Esophagus (tissue), 2 donors: ENCODE results near the gene RAB3GAP2. TPM values are rescaled to one million over a fixed set of nuclear protein-coding genes. Genes with fewer than 3 reads are reported as not detected.
"Not testable (repeated sequence)": the region's sequence is repeated elsewhere in the genome, so short reads cannot be mapped to it uniquely, and the experiment has no call there.

ENCODE experiments used
- H3K27ac ChIP-seq, 2 donors: one replicate each; pipeline ENCODE4 v1.5.1; 2013; ENCODE audit warnings: low read depth in 2 of 2, mild to moderate bottlenecking in 2 of 2, inconsistent platforms in 1 of 2, low read length in 1 of 2, moderate library complexity in 1 of 2
- H3K27me3 ChIP-seq, 2 donors: one replicate each; pipeline ENCODE4 v1.6.1; 2013; ENCODE audit warnings: low read length in 2 of 2, control low read depth in 1 of 2, mild to moderate bottlenecking in 1 of 2; ENCODE audit not compliant: insufficient read depth in 2 of 2, control insufficient read depth in 1 of 2
- H3K36me3 ChIP-seq, 2 donors: one replicate each; pipeline ENCODE4 v1.6.1; 2013; ENCODE audit warnings: low read length in 1 of 2; ENCODE audit not compliant: control insufficient read depth in 2 of 2, insufficient read depth in 2 of 2
- H3K4me1 ChIP-seq, 2 donors: one replicate each; pipeline ENCODE4 v1.6.1; 2013; ENCODE audit warnings: low read length in 1 of 2; ENCODE audit not compliant: control insufficient read depth in 2 of 2, insufficient read depth in 2 of 2
- H3K4me3 ChIP-seq, 2 donors: one replicate each; pipeline ENCODE4 v1.5.1; 2013; ENCODE audit warnings: low read length in 2 of 2, mild to moderate bottlenecking in 2 of 2, low read depth in 1 of 2, moderate library complexity in 1 of 2
- H3K9me3 ChIP-seq, 2 donors: one replicate each; pipeline ENCODE4 v1.6.1; 2013; ENCODE audit warnings: mild to moderate bottlenecking in 2 of 2, low read depth in 1 of 2, low read length in 1 of 2, moderate library complexity in 1 of 2; ENCODE audit not compliant: control insufficient read depth in 2 of 2, insufficient read depth in 1 of 2
- WGBS, 2 donors: extraction: QIAGEN DNeasy Blood & Tissue Kit; methylation state at CpG; one replicate each; pipeline ENCODE4 v1.1.7; 2013; 5-methylcytosine and 5-hydroxymethylcytosine counted together
- polyA plus RNA-seq, 2 donors: library from polyadenylated mRNA; stranded (reverse); fragments of 200-250 nt; gene quantifications; one replicate each; pipeline ENCODE4 v1.2.3, GENCODE V29; 2013
- donor health status: healthy with polysubstance abuse.
- donor health status: Bipolar disorder and iron deficiency.

Gene RAB3GAP2
- polyA plus RNA-seq, 2 donors: 5.7 to 6.1 TPM

DNA sequence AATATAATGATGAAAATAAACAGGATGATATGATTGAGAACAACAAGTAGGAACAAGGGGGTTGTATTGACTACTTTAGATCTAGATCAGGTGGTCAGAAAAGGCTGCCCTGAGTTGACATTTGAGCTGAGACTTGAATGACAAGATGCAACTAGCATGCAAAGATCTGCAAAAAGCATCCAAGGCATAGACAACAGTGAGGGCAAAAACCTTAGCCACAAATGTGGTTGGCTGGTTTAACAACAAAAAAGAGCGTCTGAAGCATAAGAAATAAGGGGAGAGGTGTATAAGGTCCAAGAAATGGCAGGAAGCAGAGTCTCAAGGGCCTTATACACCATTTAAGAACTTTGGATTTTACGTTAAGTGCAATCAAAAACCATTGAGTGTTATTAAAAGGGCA is 3.2 kb downstream of the RAB3GAP2 start:
- Histone ChIP-seq H3K36me3 (peaks cover 0 to 2% of the 10 kb centered on the region in 2 donors), H3K27me3 (no peaks in the 10 kb centered on the region), H3K27ac (no peak overlapping the region), H3K4me3 (no peak overlapping the region), H3K4me1 (no peaks in the 10 kb centered on the region), H3K9me3 (no peaks in the 10 kb centered on the region)
- WGBS, 2 donors: 90 to 94% methylated on average over 2 of the region's 2 CpGs

GRCh38 chr1:220267630-220268029 is 4.6 kb downstream of the RAB3GAP2 start:
- no peaks in the 10 kb centered on the region for H3K4me1 ChIP-seq
- H3K27ac ChIP-seq: no peak overlapping the region
- no peak overlapping the region for H3K4me3 ChIP-seq
- no peaks in the 10 kb centered on the region for H3K9me3 ChIP-seq
- H3K27me3 ChIP-seq: no peaks in the 10 kb centered on the region
- peaks cover 0 to 2% of the 10 kb centered on the region in 2 donors for H3K36me3 ChIP-seq
- 95% methylated on average over 4 of the region's 4 CpGs for WGBS, 2 donors

DNA sequence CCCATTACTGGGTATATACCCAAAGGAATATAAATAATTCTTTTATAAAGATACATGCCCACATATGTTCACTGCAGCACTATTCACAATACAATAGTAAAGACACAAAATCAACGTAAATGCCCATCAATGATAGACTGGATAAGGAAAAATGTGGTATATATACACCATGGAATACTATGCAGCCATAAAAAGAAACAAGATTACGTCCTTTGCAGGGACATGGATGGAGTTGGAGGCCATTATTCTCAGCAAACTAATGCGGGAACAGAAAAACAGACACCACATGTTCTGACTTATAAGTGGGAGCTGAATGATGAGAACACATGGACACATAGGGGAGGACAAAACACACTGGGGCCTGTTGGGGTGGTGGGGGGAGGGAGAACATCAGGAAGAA is 12.0 kb downstream of the RAB3GAP2 start:
- 98 to 99% methylated on average over 3 of the region's 3 CpGs for WGBS, 2 donors
- not testable (repeated sequence) for H3K9me3 ChIP-seq, H3K27ac ChIP-seq, H3K36me3 ChIP-seq, H3K4me3 ChIP-seq, H3K27me3 ChIP-seq, H3K4me1 ChIP-seq

DNA sequence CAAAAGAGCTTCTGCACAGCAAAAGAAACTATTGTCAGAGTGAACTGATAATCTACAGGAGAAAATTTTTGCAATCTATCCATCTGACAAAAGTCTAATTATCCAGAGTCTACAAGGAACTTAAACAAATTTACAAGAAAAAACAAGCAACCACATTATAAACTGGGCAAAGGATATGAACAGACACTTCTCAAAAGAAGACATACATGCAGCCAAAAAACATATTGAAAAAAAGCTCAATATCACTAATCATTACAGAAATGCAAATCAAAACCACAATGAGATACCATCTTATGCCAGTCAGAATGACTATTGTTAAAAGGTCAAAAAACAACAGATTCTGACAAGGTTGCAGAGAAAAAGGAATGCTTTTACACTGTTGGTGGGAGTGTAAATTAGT is 12.5 kb downstream of the RAB3GAP2 start:
- H3K9me3 ChIP-seq, H3K4me3 ChIP-seq, H3K36me3 ChIP-seq, H3K27ac ChIP-seq, H3K27me3 ChIP-seq, H3K4me1 ChIP-seq: not testable (repeated sequence)

GRCh38 chr1:220256194-220256593 is 16.1 kb downstream of the RAB3GAP2 start:
- not testable (repeated sequence) for H3K27me3 ChIP-seq, H3K4me3 ChIP-seq, H3K4me1 ChIP-seq, H3K9me3 ChIP-seq, H3K27ac ChIP-seq
- H3K36me3 ChIP-seq: peaks cover 0 to 11% of the 10 kb centered on the region in 2 donors
- 88 to 90% methylated on average over 3 of the region's 3 CpGs for WGBS, 2 donors

GRCh38 chr1:220255204-220255603 is 17.0 kb downstream of the RAB3GAP2 start:
- Histone ChIP-seq H3K4me3 (no peak overlapping the region), H3K9me3 (no peaks in the 10 kb centered on the region), H3K27me3 (no peaks in the 10 kb centered on the region), H3K4me1 (no peaks in the 10 kb centered on the region), H3K27ac (no peak overlapping the region), H3K36me3 (peaks cover 0 to 11% of the 10 kb centered on the region in 2 donors)
- WGBS, 2 donors: 87 to 90% methylated on average over 1 of the region's 1 CpG

DNA sequence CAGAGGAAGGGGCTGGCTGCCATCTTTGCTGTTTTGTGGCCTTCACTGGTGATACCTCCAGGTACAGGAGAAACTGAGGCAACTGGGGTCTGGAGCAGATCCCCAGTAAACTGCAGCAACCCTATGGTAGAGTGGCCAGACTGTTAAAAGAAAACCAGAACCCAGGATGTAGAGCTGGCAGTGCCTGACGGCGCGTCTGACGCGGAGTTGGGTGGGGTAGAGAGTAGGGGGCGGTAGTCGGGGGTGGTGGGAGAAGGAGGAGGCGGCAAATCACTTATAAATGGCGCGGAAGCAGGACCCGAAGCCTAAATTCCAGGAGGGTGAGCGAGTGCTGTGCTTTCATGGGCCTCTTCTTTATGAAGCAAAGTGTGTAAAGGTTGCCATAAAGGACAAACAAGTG is 19.0 kb downstream of the RAB3GAP2 start:
- H3K27ac ChIP-seq, H3K9me3 ChIP-seq, H3K4me1 ChIP-seq, H3K27me3 ChIP-seq, H3K4me3 ChIP-seq: not testable (repeated sequence)
- WGBS, 2 donors: 98 to 99% methylated on average over 12 of the region's 12 CpGs
- peaks cover 3 to 11% of the 10 kb centered on the region in 2 donors for H3K36me3 ChIP-seq

GRCh38 chr1:220251272-220251671 is 21.0 kb downstream of the RAB3GAP2 start:
- Histone ChIP-seq H3K4me1 (no peaks in the 10 kb centered on the region), H3K27ac (no peak overlapping the region), H3K9me3 (peaks cover 0 to 8% of the 10 kb centered on the region in 2 donors), H3K36me3 (peaks cover 3 to 11% of the 10 kb centered on the region in 2 donors), H3K27me3 (no peaks in the 10 kb centered on the region), H3K4me3 (no peak overlapping the region)

DNA sequence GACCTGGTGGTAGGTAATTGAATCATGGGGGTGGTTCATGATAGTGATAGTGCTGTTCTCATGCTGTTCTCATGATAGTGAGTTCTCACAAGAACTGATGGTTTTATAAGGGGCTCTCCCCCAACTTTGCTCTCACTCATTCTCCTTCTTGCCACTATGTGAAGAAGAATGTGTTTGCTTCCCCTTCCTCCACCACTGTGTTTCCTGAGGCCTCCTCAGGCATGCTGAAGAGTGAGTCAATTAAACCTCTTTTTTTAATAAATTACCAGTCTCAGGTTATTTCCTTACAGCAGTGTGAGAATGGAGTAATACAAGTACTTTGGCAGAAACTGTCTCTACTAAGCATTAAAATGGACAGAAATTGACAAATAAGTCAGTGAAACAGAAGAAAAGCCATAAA is 21.6 kb downstream of the RAB3GAP2 start:
- peaks cover 3 to 11% of the 10 kb centered on the region in 2 donors for H3K36me3 ChIP-seq

DNA sequence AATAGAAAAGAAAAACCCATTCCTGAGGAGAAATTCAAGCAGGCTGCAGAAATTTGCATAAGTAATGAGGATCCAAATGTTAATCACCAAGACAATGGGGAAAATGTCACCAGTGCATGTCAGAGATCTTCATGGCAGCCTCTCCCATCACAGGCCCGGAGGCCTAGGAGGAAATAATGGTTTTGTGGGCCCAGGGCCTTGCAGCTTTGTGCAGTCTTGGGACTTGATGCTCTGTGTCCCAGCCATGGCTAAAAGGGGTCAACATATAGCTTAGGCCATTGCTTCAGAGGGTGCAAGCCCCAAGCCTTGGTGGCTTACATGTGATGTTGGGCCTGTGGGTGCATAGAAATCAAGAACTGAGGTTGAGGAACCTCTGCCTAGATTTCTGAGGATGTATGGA is 22.7 kb downstream of the RAB3GAP2 start:
- H3K4me3 ChIP-seq: no peak overlapping the region
- WGBS, 2 donors: 100% methylated on average over 1 of the region's 1 CpG
- no peaks in the 10 kb centered on the region for H3K27me3 ChIP-seq
- peaks cover 3 to 11% of the 10 kb centered on the region in 2 donors for H3K36me3 ChIP-seq
- H3K4me1 ChIP-seq: no peaks in the 10 kb centered on the region
- peaks cover 0 to 8% of the 10 kb centered on the region in 2 donors for H3K9me3 ChIP-seq
- H3K27ac ChIP-seq: no peak overlapping the region

More for the DNA sequence above, 21.6 kb downstream of the RAB3GAP2 start:
- Histone ChIP-seq H3K9me3 (peaks cover 0 to 8% of the 10 kb centered on the region in 2 donors), H3K27me3 (no peaks in the 10 kb centered on the region), H3K4me3 (no peak overlapping the region), H3K4me1 (no peaks in the 10 kb centered on the region), H3K27ac (no peak overlapping the region)
